Motor neuron (in vitro differentiated cells): Measurements from ENCODE around the gene PLA2G4F. TPM values are rescaled to one million over a fixed set of nuclear protein-coding genes. Genes with fewer than 3 reads are reported as not detected.
A peak's percentile ranks its signal among the peaks of the same experiment; 100 is the strongest.

Experiments used
- ATAC-seq, 8 experiments: fragments of 200-7000 bp; cut with Tn5 transposase; replicated peaks in 6 of 8; 2 replicates each; pipeline ENCODE4 v1.8.0; 2021; ENCODE audit warnings: mild to moderate bottlenecking in 8 of 8, moderate library complexity in 8 of 8
- H3K27ac ChIP-seq, 2 donors: fragments of 250-450 bp; sonication (Bioruptor Pico); 2 replicates each; pipeline ENCODE4 v1.9.0; 2021; ENCODE audit warnings: antibody characterized with exemption in 2 of 2, mild to moderate bottlenecking in 2 of 2, moderate library complexity in 1 of 2
- H3K4me1 ChIP-seq, 2 donors: fragments of 250-450 bp; sonication (Bioruptor Pico); replicated peaks in 1 of 2; 2 replicates each; pipeline ENCODE4 v1.6.1; 2021; ENCODE audit warnings: antibody characterized with exemption in 2 of 2, mild to moderate bottlenecking in 2 of 2, moderate library complexity in 1 of 2
- H3K4me3 ChIP-seq, 5 donors: fragments of 250-450 bp; sonication (Bioruptor Pico); 2 replicates each; pipeline ENCODE4 v1.9.0; 2021; ENCODE audit warnings: antibody characterized with exemption in 5 of 5, mild to moderate bottlenecking in 5 of 5, moderate library complexity in 4 of 5
- WGBS, 10 experiments: fragments of 450-650 bp; shearing (Covaris generic); methylation state at CpG; one replicate each; pipeline ENCODE4 v1.0.0; 2022; 5-methylcytosine and 5-hydroxymethylcytosine counted together
- in situ Hi-C, 9 experiments: fragments of 400-800 bp; cut with MboI; loops; one replicate each; pipeline ENCODE4 v1.15.0; 2021; ENCODE audit warnings: low sequenced_read_pairs in 9 of 9, low pct_unique_long_range_greater_than_20kb in 2 of 9; ENCODE audit not compliant: unreplicated experiment in 9 of 9
- total RNA-seq, 8 experiments: library from RNA; unstranded; fragments of 300-600 nt; gene quantifications; 2 replicates each; pipeline versions ENCODE4 v1.2.3 to v1.2.4, GENCODE V29; 2022

PLA2G4F gene
- total RNA-seq, 8 experiments from 2014 or later, result 0.04 to 1.8 (median 0.42) TPM; not detected in 2

DNA sequence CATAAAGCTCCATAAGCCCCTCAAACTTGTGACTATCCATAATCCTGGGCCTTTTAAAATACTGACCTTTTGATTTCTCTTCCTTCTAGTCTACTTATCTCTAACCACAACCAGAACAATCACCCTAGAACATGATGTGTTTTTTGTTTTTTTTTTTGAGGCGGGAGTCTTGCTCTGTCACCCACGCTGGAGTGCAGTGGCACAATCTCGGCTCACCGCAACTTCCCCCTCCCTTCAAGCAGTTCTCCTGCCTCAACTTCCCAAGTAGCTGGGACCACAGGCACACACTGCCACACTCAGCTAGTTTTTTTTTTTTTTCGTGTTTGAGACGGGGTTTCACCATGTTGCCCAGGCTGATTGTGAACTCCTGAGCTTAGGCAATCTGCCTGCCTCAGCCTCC is 26.5 kb upstream of the PLA2G4F start:
- H3K27ac ChIP-seq, result no peak overlapping the region
- H3K4me3 ChIP-seq, result no peak overlapping the region
- WGBS, 10 experiments, result 81 to 97% (median 89%) methylated on average over 3 to 5 of the region's 6 CpGs; no CpG with 5 or more reads in 6 of the 10 experiments
- no peak for ATAC-seq
- H3K4me1 ChIP-seq, result no peaks in the 10 kb centered on the region
- in situ Hi-C loops, result no loop called here

DNA sequence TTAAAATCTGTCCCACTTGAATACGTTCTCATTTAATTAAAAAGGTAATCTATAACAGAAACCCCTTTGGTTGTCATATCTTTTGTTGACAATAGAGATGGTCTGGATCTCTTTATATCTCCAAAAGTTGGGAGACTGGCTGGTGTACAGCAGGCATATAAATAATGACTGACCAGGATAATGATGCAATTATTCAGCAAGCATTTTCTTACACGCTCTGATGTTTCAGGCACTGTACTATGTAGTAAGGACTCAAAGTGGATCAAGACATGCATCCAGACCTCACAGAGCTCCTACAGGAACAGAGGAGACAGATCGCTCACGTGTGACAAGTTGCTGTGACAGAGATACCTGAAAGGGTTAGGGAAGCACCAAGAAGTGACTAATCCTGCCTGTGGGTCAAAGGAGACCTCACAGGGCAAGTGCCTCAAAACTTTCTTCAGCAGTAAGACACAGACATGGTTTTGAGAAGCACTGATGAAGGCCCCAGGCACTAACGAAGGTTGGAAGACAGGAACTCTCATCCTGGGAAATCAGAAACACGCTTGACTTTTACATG is 26.0 kb upstream of the PLA2G4F start:
- in situ Hi-C loops, result no loop called here
- Histone ChIP-seq H3K4me3 (no peak overlapping the region), H3K27ac (no peak overlapping the region), H3K4me1 (no peaks in the 10 kb centered on the region)
- 50 to 100% (median 94%) methylated on average over 1 to 5 of the region's 6 CpGs for WGBS, 10 experiments
- ATAC-seq, result no peak

GRCh38 chr15:42178056-42178455 is 21.6 kb upstream of the PLA2G4F start:
- WGBS, 10 experiments, result 75 to 100% (median 91%) methylated on average over 1 to 2 of the region's 2 CpGs; no CpG with 5 or more reads in 3 of the 10 experiments
- in situ Hi-C loops, result no loop called here
- H3K27ac ChIP-seq, result no peak overlapping the region
- peak in 1 of 8 experiments; percentile 74 for ATAC-seq
- no peaks in the 10 kb centered on the region for H3K4me1 ChIP-seq
- H3K4me3 ChIP-seq, result no peak overlapping the region

DNA sequence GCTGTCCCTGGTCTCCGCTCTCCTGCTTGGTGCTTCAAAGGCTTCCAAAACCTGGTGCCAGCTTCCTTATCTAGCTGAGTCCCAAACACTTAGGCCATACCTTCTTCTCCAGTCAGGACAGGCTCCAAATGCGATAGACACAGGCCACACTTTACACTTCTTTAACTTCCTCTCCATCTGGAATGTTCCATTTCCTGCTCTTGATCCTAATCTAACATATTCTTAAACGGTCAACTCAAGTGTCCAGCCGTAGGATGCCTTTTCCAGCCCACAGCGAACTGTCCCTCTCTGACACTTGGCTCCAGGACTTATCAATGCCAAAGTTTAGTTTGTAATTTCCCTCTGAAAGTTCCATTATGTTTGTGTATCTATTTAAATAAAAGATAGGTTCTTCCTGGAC is 19.2 kb upstream of the PLA2G4F start:
- no peak for ATAC-seq
- no peak overlapping the region for H3K4me3 ChIP-seq
- no peak overlapping the region for H3K27ac ChIP-seq
- in situ Hi-C loops, result no loop called here
- H3K4me1 ChIP-seq, result no peaks in the 10 kb centered on the region
- 79 to 100% (median 96%) methylated on average over 2 to 5 of the region's 5 CpGs for WGBS, 10 experiments

DNA sequence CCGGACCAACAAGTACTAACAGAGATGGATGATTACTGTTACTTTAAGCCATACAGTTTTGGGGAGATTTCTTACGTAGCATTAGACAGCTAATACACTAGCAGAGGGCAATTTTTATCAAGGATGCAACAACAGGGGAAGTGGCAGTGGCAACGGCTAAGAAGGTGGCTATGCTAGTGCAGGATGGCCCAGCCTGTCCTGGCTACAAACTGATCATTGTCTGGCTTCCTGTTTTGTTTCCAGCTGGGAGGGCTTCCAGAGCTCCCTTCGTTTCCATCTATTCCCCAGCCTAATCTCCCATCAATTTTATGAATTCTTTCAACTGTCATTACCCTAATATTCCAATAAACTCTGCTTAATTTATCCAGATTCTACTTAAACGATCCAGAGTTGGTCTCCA is 16.0 kb upstream of the PLA2G4F start:
- Histone ChIP-seq H3K27ac (no peak overlapping the region), H3K4me3 (no peak overlapping the region), H3K4me1 (no peaks in the 10 kb centered on the region)
- 76 to 100% (median 91%) methylated on average over 1 to 5 of the region's 5 CpGs; no CpG with 5 or more reads in 1 of the 10 experiments for WGBS, 10 experiments
- in situ Hi-C loops, result no loop called here
- ATAC-seq, result no peak

GRCh38 chr15:42171795-42172194 is 15.4 kb upstream of the PLA2G4F start:
- no peaks in the 10 kb centered on the region for H3K4me1 ChIP-seq
- no peak overlapping the region for H3K27ac ChIP-seq
- no peak for ATAC-seq
- WGBS, 10 experiments, result 100% methylated on average over 1 of the region's 1 CpG; no CpG with 5 or more reads in 4 of the 10 experiments
- no peak overlapping the region for H3K4me3 ChIP-seq
- in situ Hi-C loops, result no loop called here

- in situ Hi-C loops, result no loop called here
- 60 to 100% (median 88%) methylated on average over 1 of the region's 1 CpG; no CpG with 5 or more reads in 7 of the 10 experiments for WGBS, 10 experiments
- peak in 2 of 8 experiments; percentile 48 to 68 for ATAC-seq
- no peak overlapping the region for H3K27ac ChIP-seq
- H3K4me1 ChIP-seq, result no peaks in the 10 kb centered on the region
- no peak overlapping the region for H3K4me3 ChIP-seq
These were observed 14.7 kb upstream of the PLA2G4F start for GRCh38 chr15:42171122-42171521.

DNA sequence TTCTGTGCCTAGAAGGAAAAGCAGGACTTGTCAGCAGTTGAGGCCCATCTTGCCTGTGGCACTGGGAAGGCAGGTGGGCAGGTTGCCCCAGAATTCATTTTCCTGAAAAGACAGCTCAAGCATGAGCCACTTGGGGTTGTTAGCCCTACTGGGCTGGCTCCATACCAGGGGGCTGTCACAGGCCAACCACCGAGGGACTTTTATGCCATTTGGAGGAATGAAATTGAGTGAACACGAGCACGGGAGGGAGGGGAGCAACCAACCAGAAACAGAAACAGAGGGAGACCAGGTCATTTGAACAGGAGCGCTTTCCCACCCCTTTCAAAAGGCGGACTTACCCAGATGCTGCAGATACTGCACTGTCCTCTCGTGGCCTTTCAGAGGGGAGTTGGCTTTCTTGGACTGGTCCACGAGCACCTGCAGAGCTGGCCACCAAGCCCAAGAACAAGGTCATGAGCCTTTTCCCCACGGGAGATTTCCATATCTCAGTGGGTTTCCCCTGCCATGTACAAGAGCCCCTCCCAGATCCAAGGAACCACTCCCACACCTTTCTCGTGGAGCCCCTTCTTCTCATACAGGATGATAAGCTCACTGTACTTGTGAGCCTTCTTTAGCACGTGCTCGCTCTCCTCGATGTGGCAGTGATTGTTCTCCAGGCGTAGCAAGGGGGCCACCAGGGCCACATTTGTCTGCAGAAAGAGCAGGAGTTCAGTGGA is 9.9 kb upstream of the PLA2G4F start:
- H3K4me1 ChIP-seq, result no peaks in the 10 kb centered on the region
- no peak overlapping the region for H3K27ac ChIP-seq
- WGBS, 10 experiments, result 89 to 100% (median 93%) methylated on average over 1 to 10 of the region's 13 CpGs; no CpG with 5 or more reads in 3 of the 10 experiments
- H3K4me3 ChIP-seq, result no peak overlapping the region
- in situ Hi-C loops, result no loop called here
- no peak for ATAC-seq

GRCh38 chr15:42165106-42165505 is 8.7 kb upstream of the PLA2G4F start:
- no peak for ATAC-seq
- H3K4me1 ChIP-seq, result no peaks in the 10 kb centered on the region

GRCh38 chr15:42163947-42164550 is 7.6 kb upstream of the PLA2G4F start:
- in situ Hi-C loops, result no loop called here
- ATAC-seq, result no peak
- Histone ChIP-seq H3K4me1 (no peaks in the 10 kb centered on the region), H3K4me3 (no peak overlapping the region), H3K27ac (no peak overlapping the region)
- WGBS, 10 experiments, result 29 to 100% (median 70%) methylated on average over 1 to 4 of the region's 4 CpGs; no CpG with 5 or more reads in 3 of the 10 experiments

More at GRCh38 chr15:42165106-42165505, 8.7 kb upstream of the PLA2G4F start:
- H3K4me3 ChIP-seq, result no peak overlapping the region
- no peak overlapping the region for H3K27ac ChIP-seq
- in situ Hi-C loops, result no loop called here
- WGBS, 10 experiments, result 52 to 100% (median 95%) methylated on average over 2 to 6 of the region's 6 CpGs; no CpG with 5 or more reads in 1 of the 10 experiments

GRCh38 chr15:42163291-42163690 is 6.9 kb upstream of the PLA2G4F start:
- in situ Hi-C loops, result no loop called here
- 69 to 100% (median 87%) methylated on average over 1 to 7 of the region's 9 CpGs; no CpG with 5 or more reads in 6 of the 10 experiments for WGBS, 10 experiments
- H3K27ac ChIP-seq, result no peak overlapping the region
- no peaks in the 10 kb centered on the region for H3K4me1 ChIP-seq
- H3K4me3 ChIP-seq, result no peak overlapping the region
- no peak for ATAC-seq

DNA sequence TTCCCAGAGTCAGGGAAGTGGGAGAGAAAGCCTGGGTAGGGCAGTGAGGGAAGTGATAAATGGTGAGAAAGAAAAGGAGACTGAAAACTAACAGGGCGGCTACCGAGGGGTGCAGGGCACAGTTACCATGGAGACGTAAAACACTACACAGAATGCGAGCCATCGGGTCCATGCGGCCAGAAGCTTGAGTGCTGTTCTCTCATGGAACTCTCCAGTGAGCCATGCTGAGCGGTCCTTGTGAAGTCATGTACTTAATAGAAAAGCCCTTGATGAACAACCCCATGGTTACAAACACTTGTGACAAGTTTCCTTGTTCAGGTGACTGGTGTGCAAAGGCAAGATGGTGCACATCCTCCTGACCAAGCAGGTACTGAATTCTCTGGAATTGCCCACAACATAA is 3.7 kb upstream of the PLA2G4F start:
- in situ Hi-C loops, result no loop called here
- ATAC-seq, result peak in 1 of 8 experiments; percentile 8
- H3K4me3 ChIP-seq, result no peak overlapping the region
- H3K27ac ChIP-seq, result no peak overlapping the region
- WGBS, 10 experiments, result 43 to 94% (median 73%) methylated on average over 3 to 7 of the region's 7 CpGs; no CpG with 5 or more reads in 4 of the 10 experiments
- H3K4me1 ChIP-seq, result peaks cover 3 to 9% of the 10 kb centered on the region in 2 donors

DNA sequence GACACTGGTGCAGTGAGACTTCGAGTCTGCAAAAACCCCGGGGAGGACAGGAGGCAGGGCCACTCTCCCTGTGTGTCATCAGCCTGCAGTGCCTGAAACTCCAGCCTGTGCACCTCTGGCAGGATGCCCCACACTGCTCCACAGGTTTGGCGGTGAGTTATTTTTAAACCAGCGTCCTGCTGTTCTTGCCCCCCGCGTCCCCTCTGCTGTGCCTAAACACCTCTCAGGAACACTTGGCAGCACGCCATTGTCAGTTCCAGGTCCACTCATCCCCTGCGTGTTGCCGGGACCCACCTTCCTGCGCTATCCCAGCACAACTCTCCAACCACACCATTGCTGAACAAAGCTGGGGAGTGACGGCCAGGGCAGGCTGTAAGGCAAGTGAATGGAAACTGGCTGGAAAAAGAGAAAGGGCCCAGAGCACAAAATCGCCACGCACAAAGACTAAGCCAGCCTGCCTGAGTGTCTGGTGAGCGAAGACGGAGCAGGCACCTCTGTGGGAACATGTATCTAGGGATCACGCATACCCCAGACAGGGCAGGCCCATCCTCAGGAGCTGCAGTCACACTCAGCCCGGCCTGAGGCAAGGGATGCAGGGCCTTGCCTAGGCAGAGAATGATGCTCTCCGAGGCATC is 3.1 kb upstream of the PLA2G4F start:
- no peak overlapping the region for H3K27ac ChIP-seq
- H3K4me1 ChIP-seq, result peaks cover 3 to 9% of the 10 kb centered on the region in 2 donors
- in situ Hi-C loops, result no loop called here
- no peak for ATAC-seq
- WGBS, 10 experiments, result 67 to 100% (median 94%) methylated on average over 1 to 11 of the region's 18 CpGs; no CpG with 5 or more reads in 4 of the 10 experiments
- H3K4me3 ChIP-seq, result no peak overlapping the region
